ENCODE measurements around the gene TEX13B. TPM values are rescaled to one million over a fixed set of nuclear protein-coding genes. Genes with fewer than 3 reads are reported as not detected.

Gene TEX13B, protein sequence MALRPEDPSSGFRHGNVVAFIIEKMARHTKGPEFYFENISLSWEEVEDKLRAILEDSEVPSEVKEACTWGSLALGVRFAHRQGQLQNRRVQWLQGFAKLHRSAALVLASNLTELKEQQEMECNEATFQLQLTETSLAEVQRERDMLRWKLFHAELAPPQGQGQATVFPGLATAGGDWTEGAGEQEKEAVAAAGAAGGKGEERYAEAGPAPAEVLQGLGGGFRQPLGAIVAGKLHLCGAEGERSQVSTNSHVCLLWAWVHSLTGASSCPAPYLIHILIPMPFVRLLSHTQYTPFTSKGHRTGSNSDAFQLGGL
- not detected in 2 replicates for total RNA-seq (2014; rRNA removed; shearing (Covaris generic))

- in situ Hi-C loops (cut with HindIII; ENCODE audit: low sequenced_read_pairs): no loop called here
- DNase-seq (ENCODE audit: low spot score): no peak
Measured at GRCh38 chrX:107982356-107982755, at the start of gene TEX13B. Gene TEX13B, minus strand, starts transcription at chrX:107982370. Its CDS starts 243 bp downstream, at chrX:107982127.

DNA sequence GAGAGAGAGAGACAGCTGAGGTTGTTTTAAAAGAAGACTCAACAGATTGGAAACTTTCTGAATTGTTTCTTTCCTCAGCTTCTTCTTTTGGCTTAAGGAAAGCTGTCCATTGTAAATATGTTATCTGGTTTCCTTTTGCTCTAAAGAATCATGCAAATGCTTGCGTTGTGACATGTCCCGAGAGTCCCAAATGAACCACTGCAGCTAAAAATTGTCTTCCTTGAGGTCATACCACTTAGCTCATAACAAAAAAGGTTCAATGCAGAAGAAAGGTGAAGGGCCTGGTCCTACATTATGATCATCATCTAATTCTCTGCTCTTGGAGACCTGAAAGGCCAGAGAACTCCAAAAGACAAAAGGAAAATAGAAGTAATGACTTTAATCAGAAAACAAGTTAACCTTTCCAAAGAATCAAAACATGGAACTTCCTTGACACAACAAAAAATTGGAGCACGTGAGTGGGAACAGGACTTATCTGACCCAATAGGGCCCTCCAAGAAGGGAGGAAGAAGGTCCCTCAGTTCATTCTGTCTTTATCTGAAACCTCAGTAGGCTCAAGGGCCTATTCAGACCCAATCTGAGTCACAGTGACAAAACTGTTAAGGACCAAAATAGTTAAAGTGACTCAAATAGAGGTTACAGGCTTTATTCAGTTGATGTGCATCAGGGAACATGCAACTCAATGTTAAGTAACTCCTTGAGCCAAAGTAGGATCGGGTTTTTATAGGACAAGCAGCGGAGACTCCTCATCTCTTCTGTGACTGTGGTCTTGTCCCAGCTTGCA lies 48.0 kb upstream of the TEX13B start:
- DNase-seq (ENCODE audit: low spot score): no peak
- in situ Hi-C loops (cut with HindIII; ENCODE audit: low sequenced_read_pairs): no loop called here

- in situ Hi-C loops (cut with HindIII; ENCODE audit: low sequenced_read_pairs): no loop called here
- DNase-seq (ENCODE audit: low spot score): no peak
Measured at GRCh38 chrX:108028854-108029253, 46.7 kb upstream of the TEX13B start.

DNA sequence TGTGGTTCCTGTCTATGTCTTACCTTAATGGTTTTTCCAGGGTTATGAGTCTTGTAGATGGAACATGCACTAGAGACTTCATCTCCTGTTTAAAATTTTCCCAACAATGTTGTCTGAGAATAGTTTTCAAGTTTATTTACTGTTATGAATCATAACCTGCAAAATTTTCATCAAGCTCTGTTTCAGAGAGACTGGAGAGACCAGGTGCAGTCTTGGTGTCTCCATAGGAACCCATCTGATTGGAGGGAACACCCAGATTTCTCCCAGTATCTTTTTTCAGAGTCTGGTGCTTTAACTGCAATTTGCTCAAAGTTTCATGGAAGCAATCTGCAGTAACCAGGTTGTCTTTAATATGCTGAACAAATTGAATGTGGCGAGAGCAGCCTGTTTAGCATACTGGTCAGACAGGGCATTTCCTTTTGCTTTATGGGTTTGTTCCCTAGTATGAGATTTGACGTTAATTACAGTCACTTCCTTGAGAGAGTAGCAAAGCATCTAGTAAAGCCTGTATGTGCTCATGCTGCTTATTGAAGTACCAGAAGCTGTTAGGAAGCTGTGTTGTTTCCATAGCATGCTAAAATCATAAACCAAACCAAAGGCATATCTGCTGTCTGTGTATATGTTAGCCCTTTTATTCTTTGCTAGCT lies 43.9 kb upstream of the TEX13B start:
- in situ Hi-C loops (cut with HindIII; ENCODE audit: low sequenced_read_pairs): no loop called here
- no peak for DNase-seq (ENCODE audit: low spot score)

DNA sequence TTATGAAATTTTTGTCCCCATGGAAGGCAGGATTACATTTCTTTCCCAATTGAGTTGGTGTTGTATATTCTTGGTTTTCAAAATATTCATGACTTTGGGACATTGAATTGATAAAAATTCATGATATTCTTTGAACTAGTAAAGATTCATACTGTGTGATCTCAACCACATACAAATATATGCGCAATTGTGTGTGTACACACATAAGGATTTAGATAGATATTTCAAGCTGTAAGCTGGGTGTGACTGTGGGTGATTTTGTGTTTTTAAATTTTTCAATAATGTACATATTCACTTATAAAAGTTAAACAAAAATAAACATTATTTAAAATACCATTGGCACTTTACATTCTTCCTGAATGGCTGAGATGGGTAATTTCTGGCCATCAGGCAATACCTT lies 43.2 kb upstream of the TEX13B start:
- no peak for DNase-seq (ENCODE audit: low spot score)
- in situ Hi-C loops (cut with HindIII; ENCODE audit: low sequenced_read_pairs): no loop called here

DNA sequence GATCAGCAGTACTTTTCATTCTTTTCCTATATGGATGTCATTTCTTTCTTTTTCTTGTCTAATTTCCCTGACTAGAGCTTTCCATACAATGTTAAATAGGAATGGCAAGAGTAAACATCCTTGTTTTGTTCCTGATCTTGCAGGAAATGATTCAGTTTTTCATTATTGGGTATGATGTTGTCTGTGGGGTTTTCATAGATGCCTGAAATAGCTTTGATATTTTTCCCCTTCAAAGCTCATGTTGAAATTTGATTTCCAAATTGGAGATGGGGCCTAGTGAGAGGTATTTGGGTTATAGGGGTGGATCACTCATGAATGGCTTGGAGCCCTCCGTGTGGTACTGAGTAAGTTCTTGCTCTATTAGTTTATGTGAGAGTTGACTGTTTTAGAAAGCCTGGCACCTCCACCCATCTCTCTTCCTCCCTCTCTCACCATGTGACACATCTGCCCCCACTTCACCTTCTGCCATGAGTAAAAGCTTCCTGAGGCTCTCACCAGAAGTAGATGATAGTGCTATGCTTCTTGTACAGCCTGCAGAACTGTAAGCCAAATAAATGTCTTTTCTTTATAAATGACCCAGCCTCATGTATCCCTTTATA lies 40.4 kb upstream of the TEX13B start:
- in situ Hi-C loops (cut with HindIII; ENCODE audit: low sequenced_read_pairs): no loop called here
- no peak for DNase-seq (ENCODE audit: low spot score)

DNA sequence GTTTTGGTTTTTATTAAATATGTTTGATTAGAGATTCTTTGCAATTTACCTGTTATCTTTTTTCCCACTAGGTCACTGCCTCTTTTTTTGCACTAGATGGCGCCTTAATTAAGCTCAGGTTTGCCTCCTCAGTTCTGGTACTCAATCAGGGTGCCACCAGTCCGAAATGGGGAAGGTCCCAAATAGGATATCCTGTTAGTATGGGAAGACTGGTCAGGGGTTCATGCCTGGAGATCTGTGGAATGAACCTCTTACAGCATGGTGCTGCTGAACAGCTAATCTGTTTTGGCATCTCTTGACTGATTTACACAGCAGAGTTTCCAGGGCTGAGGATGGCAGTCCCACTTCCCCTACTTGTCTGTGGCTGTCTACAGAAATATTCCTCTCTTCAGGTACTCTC lies 38.5 kb upstream of the TEX13B start:
- in situ Hi-C loops (cut with HindIII; ENCODE audit: low sequenced_read_pairs): no loop called here
- peak; percentile 1 for DNase-seq (ENCODE audit: low spot score)

DNA sequence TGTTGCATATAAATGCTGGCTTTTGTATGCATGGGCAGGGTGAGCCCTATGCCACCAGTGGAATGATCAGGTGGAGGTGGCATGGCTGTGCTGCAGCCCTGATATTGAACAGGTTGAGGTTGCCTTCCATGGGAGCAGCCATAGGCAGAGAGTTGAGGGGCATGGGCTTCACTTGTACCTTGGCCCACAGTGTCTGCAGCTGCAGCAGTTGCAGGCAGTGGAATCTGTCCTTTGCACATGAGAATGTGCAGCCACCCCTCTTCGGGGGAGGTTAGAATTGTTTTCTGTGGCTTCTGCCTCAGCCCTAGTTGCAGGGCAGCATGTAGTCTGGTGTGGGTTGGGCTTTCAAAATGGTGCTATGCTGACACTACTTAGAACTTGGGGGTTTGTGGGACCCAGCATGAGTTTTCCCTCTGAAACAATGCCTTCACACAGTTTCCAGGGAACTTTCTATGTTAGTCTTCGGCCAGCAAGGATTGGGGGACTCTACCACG lies 37.3 kb upstream of the TEX13B start:
- in situ Hi-C loops (cut with HindIII; ENCODE audit: low sequenced_read_pairs): no loop called here
- no peak for DNase-seq (ENCODE audit: low spot score)

DNA sequence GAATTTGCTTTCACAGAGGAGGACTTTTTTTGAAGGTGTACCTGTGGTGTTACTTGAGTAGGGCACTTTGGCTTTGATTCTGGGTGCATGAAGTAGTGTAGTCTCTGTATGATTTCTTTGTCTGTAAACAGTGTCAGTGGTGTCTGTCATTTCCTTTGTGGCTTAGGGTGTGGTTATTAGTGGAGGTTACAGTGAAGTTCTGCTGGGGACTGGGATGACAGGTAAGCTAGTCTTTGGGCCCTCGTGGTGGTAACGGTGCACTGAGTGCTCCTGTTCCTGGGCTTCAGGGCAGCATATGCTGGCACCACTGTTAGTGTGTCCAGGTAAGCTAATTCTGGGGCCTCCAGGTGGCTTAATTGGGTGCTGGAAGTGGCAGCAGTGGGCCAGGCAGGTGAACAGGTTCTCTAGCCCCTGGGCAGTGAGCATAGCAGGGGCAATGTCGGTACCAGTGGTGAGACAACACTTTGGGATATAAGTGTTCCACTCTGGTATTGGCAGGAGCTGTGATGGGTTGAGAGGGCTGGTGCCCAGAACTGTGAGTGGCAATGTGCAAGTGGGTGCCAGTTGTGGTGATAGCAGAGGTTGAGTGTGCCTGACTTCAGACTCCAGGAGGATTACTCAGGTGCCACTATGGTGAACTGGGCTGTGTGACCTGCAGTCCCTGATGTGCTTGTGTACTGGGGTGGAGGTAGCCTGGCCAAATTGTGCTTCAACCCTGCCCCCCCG lies 36.6 kb upstream of the TEX13B start:
- no peak for DNase-seq (ENCODE audit: low spot score)
- in situ Hi-C loops (cut with HindIII; ENCODE audit: low sequenced_read_pairs): no loop called here

DNA sequence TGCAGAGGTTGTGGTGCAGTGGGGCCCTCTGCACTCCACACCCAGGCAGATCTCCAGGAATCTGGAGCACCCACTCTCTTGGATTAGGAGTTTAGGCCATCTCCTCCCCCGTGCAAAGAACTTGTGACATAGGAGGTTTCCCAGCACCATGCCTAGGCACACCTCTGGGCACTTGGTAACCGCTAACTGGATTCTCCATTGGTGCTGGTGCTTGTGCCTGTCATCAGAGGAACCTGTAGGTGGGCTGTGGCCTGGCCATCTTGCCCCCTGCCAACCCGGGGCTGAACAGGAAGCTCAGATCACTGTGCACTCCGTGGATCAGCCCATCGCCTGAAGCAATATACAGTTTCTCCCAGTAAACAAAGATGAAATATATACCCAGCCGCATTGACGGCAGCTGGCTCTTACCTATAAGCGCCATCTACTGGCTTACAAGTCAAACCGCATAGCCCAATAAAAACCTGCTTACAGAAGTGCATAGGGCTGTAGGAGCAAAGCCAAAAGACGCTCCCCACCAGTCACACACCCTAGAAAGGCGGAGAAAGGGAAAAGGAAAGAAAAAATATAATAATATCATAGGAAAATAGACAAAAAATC lies 19.1 kb upstream of the TEX13B start:
- DNase-seq (ENCODE audit: low spot score): no peak
- in situ Hi-C loops (cut with HindIII; ENCODE audit: low sequenced_read_pairs): no loop called here

DNA sequence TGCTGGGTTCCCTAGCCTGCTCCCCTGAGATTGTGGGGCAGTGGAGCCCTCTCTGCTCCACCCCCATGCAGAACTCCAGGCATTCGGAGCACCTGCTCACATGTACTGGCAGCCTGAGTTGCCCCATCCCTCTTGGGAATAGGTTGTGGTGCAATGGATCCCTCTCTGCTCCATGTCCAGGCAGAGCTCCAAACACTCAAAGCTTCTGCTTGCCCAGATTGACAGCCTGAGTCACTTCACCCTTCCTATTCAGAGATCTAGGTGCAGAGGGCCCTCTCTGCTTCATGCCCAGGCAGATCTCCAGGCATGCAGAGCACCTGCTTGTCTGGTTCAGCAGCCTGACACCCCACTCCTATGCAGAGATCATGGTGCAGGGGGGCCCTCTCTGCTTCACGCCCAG lies 18.6 kb upstream of the TEX13B start:
- in situ Hi-C loops (cut with HindIII; ENCODE audit: low sequenced_read_pairs): no loop called here
- no peak for DNase-seq (ENCODE audit: low spot score)

GRCh38 chrX:107996124-107996523 lies 14.0 kb upstream of the TEX13B start:
- no peak for DNase-seq (ENCODE audit: low spot score)
- in situ Hi-C loops (cut with HindIII; ENCODE audit: low sequenced_read_pairs): no loop called here

- in situ Hi-C loops (cut with HindIII; ENCODE audit: low sequenced_read_pairs): no loop called here
- DNase-seq (ENCODE audit: low spot score): no peak
Measured at GRCh38 chrX:107985033-107985432, 2.9 kb upstream of the TEX13B start.

DNA sequence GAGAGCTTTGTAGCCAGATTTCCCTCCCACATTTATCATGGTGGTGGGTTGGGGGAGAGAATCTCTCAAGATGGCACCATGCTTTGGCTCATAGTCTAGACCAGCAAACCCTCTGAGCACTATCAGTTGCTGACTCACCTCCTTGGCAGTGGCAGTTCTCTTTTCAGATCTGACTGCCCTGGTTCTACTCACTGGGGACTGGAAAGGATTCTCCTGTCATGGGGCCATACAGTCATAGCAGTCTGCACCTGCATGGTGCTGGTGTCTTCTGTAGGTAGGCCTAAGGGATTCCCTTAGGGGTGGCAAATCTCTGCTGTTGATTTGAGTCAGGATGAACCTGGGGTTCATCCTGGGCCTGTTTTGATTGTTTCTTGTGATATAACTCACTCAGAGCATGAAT lies 2.6 kb downstream of the TEX13B start:
- no peak for DNase-seq (ENCODE audit: low spot score)
- in situ Hi-C loops (cut with HindIII; ENCODE audit: low sequenced_read_pairs): no loop called here

DNA sequence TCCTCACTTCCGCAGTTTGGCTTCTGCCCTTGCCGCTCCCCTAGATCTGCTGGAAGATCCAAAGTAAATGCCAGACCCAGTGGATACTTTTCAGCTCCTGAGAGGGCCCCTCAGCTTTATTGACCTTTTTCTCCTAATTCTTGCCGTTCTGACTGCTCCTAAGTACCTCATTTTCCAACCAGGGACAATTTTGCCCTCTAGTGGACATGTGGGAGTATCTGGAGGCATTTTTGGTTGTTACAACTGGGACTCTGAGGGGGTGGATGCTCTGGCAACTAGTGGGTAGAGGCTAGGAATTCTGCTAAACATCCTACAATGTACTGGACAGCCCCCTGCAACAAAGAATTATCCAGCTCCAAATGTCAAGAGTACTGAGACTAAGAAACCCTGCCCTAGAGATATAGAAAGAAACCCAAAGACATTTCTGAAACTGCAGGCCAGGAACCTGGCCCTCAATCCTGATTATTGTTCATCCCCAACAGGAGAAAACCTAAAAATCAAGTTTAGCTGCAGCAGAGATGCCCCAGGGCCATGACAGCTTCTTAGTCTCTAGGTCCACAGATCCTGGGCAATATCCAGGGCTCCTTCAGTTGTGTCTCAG lies 3.4 kb downstream of the TEX13B start:
- DNase-seq (ENCODE audit: low spot score): peak; percentile 13

DNA sequence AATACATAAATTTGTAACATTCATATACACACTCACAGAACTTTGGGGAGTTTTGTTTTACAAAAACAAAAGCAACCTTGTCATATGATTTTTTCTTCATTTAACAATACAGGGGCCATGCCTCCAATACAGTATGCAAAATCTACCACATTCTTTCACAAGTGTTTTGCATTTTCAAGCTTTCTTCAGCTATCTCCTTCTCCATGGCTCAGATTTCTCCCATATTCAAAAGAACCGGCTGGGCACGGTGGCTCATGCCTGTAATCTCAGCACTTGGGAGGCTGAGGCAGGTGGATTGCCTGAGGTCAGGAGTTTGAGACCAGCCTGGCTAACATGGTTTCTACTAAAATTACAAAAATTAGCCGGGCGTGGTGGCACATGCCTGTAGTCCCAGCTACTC lies 4.1 kb downstream of the TEX13B start:
- in situ Hi-C loops (cut with HindIII; ENCODE audit: low sequenced_read_pairs): no loop called here
- DNase-seq (ENCODE audit: low spot score): no peak

More for the DNA sequence above, 3.4 kb downstream of the TEX13B start:
- in situ Hi-C loops (cut with HindIII; ENCODE audit: low sequenced_read_pairs): no loop called here

DNA sequence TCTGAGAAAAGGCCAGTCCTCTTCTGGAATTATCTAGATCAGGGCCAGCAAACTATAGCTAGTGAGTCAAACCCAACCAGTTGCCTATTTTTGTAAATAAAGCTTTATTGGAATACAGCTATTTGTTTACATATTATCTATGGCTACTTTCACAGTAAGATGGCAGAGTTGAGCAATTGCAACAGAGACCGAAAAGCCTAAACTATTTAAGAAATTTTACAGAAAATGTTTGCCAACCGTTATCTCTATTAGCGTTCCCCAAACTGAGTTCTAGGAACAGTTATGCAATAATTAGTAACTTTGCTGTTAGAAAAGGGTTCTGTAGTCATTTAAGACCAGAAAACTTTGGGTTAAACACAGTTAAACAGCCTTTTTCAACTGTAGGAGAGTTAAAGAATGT lies 10.5 kb downstream of the TEX13B start:
- in situ Hi-C loops (cut with HindIII; ENCODE audit: low sequenced_read_pairs): no loop called here
- no peak for DNase-seq (ENCODE audit: low spot score)

GRCh38 chrX:107970073-107970472 lies 12.1 kb downstream of the TEX13B start:
- no peak for DNase-seq (ENCODE audit: low spot score)
- in situ Hi-C loops (cut with HindIII; ENCODE audit: low sequenced_read_pairs): no loop called here
